SK-MEL-5 (cell line): ENCODE data around the gene MBD3L4. TPM values are rescaled to one million over a fixed set of nuclear protein-coding genes. Genes with fewer than 3 reads are reported as not detected.
"Not testable (repeated sequence)": the region's sequence is repeated elsewhere in the genome, so short reads cannot be mapped to it uniquely, and the experiment has no call there.

Experiments
- DNase-seq: peaks from one replicate; pipeline ENCODE4 v3.0.0-alpha.2; 2016; ENCODE audit warnings: low read depth, low spot score
- in situ Hi-C: cut with HindIII; loops from 2 replicates; pipeline ENCODE4 v1.10.0; 2016; ENCODE audit warnings: low sequenced_read_pairs, high pct_unique_total_duplicates, low pct_unique_long_range_greater_than_20kb
- polyA plus RNA-seq, 2 experiments: library from polyadenylated mRNA; depleted of rRNA; stranded (reverse); fragments of >200 nt; gene quantifications; 2 replicates each; pipeline ENCODE4 v1.2.3, GENCODE V29; 2015
- total RNA-seq: library from RNA; depleted of rRNA; stranded (reverse); fragments of >200 nt; shearing (Covaris generic); gene quantifications from 2 replicates; pipeline ENCODE4 v1.2.3, GENCODE V29; 2014; rRNA removed

MBD3L4 gene
- total RNA-seq, result not detected in 2 replicates
- polyA plus RNA-seq (2015; cell fraction: cytosol; rRNA removed), result not detected in 2 replicates
- polyA plus RNA-seq (2015; cell fraction: nucleus; rRNA removed), result not detected in 2 replicates

- in situ Hi-C loops, DNase-seq: not testable (repeated sequence)
Measured at GRCh38 chr19:7040079-7040478, at the start of gene MBD3L4. Gene MBD3L4 (minus strand): TSS chr19:7040179. CDS start chr19:7040144, 35 bp downstream.

DNA sequence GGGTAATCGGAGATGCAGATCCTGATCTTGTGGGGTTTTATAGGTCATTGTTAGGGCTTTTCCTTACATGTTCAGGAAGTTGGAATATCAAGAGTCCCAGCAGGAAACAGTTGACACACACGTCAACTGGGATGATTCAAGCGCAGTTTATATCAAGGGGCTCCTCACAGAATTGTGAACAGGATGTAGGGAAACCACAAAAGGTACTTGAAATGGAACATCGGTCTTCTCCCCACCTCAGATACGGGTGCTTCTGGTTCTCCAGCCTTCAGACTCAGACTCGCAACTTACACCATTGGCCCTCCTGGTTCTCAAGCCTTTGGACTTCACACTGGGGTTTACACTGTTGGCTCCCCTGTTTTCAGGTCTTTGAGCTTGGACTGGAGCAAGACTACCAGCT, 49.0 kb upstream of the MBD3L4 start:
- DNase-seq, result no peak
- in situ Hi-C loops, result no loop called here

- in situ Hi-C loops, result no loop called here
- peak; percentile 10 for DNase-seq
Measured at GRCh38 chr19:7083076-7083956, 43.3 kb upstream of the MBD3L4 start.

GRCh38 chr19:7078008-7078407, 38.0 kb upstream of the MBD3L4 start:
- in situ Hi-C loops, result no loop called here

GRCh38 chr19:7076151-7076550, 36.2 kb upstream of the MBD3L4 start:
- DNase-seq, result no peak
- in situ Hi-C loops, result no loop called here

More at GRCh38 chr19:7078008-7078407, 38.0 kb upstream of the MBD3L4 start:
- DNase-seq, result no peak

- in situ Hi-C loops, result no loop called here
- no peak for DNase-seq
Measured at GRCh38 chr19:7074705-7075282, 34.8 kb upstream of the MBD3L4 start.

DNA sequence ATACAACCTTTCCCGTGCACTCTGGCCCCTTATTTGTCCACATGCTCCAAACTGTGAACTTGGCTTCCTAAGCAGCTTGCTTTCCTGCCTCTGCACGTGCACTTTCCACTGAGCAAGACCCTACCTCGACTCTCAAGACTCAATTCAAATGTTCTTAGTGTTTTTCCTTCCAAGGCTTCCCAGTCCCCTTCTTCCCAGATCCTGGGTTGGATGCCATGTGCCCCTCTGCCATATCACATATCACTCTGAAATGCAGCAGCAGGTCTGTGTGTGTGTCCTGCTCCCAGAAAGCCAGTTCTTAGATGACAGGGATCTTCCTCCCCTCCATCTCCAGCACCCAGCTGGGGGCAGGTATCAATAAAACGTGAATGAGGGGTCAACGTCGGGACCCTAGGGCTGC, 32.6 kb upstream of the MBD3L4 start:
- no peak for DNase-seq
- in situ Hi-C loops, result no loop called here

- in situ Hi-C loops, result no loop called here
- DNase-seq, result no peak
Measured at GRCh38 chr19:7069904-7070226, 29.9 kb upstream of the MBD3L4 start.

DNA sequence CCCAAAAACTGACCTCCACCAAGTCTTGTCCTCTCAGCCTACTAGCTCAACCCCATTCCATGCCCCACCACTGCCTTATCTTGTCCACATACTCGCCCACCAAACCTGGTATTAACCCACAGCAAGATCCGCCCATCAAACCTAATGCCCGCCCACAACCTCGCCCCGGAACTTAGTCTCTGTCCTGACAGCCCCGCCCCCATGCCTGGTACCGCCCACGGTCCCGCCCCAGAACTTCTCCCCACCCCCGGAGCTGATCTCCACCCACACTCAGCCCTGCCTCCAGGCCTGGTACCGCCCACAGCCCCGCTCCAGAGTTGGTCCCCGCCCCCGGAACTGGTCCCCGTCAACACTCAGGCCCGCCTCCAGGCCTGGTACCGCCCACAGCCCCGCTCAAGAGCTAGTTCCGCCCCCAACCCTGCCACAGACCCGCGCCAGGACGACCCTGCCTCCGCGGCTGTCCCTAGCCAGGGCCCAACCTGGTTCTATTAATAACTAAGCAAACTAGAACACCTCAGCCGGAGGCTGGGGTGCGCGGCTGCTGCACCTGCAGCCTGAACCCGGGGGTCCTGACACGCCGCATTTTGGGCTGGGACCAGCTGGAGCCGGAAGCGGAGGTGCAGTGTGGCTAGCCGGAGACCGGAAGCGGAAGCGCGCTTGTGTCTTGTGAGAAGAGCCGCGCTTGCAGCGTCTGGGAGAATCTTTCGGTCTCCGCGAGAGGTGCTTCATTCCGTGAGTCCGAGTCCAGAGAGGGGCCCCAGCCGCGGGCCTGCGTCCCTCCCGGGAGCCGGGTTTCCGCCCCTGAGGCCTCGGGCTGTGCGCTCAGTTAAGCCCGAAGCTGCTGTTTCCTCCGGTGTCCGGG, 29.3 kb upstream of the MBD3L4 start, which contains the start of gene ZNF557:
TSS of gene ZNF557 (plus strand) at position 662 of the 862 bp plus-strand sequence. CDS start 5,372 bp downstream, outside the sequence.
- peak; percentile 95 for DNase-seq
- in situ Hi-C loops, result no loop called here

DNA sequence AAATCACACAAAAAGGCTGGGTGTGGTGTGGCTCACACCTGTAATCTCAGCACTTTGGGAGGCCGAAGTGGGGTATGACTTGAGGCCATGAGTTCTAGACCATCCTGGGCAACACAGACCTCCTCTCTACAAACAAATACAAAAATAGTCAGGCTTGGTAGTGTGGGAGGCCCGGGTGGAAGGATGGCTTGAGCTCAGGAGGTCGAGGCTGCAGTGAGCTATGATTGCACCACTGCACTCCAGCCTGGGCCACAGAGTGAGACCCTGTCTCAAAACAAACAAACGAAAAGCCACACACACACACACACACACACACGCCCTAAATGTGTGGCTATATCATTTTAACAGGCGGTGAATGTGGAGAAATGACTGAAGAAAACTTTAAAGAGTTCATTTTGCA, 28.6 kb upstream of the MBD3L4 start:
- no peak for DNase-seq
- in situ Hi-C loops, result no loop called here

- in situ Hi-C loops, result no loop called here
- DNase-seq, result no peak
Measured at GRCh38 chr19:7067716-7068115, 27.7 kb upstream of the MBD3L4 start.

GRCh38 chr19:7067122-7067521, 27.1 kb upstream of the MBD3L4 start:
- DNase-seq, result peak; percentile 59
- in situ Hi-C loops, result not testable (repeated sequence)

- in situ Hi-C loops, result no loop called here
- no peak for DNase-seq
Measured at GRCh38 chr19:7063764-7064418, 23.9 kb upstream of the MBD3L4 start.

- in situ Hi-C loops, result no loop called here
- no peak for DNase-seq
Measured at GRCh38 chr19:7063339-7063738, 23.4 kb upstream of the MBD3L4 start.

- in situ Hi-C loops, DNase-seq: not testable (repeated sequence)
Measured at GRCh38 chr19:7059977-7060376, 20.0 kb upstream of the MBD3L4 start.

GRCh38 chr19:7058576-7058975, 18.6 kb upstream of the MBD3L4 start, which contains the start of gene MBD3L3:
Gene MBD3L3 (minus strand): TSS chr19:7058676. CDS start chr19:7058605, 71 bp downstream.
- DNase-seq, in situ Hi-C loops: not testable (repeated sequence)

GRCh38 chr19:7056371-7056770, 16.4 kb upstream of the MBD3L4 start:
- DNase-seq, in situ Hi-C loops: not testable (repeated sequence)
